Lung (tissue), 12 donors: ENCODE data around the gene ATAD3C. TPM values are rescaled to one million over a fixed set of nuclear protein-coding genes. Genes with fewer than 3 reads are reported as not detected.
"Not testable (repeated sequence)": the region's sequence is repeated elsewhere in the genome, so short reads cannot be mapped to it uniquely, and the experiment has no call there.

Experiments
- ATAC-seq: fragments of 200-7000 bp; cut with Tn5 transposase; one replicate; pipeline ENCODE4 v1.9.1; 2020; ENCODE audit warnings: moderate number of reproducible peaks; ENCODE audit not compliant: insufficient read depth, low FRiP score
- DNase-seq, 3 donors: peaks; one replicate each; pipeline ENCODE4 v3.0.0-alpha.2; 2013 to 2017
- H3K27ac ChIP-seq, 2 donors: one replicate each; pipeline ENCODE4 v1.5.1; 2013; ENCODE audit warnings: mild to moderate bottlenecking in 2 of 2, moderate library complexity in 2 of 2, control low read depth in 1 of 2, inconsistent platforms in 1 of 2, low read depth in 1 of 2, low read length in 1 of 2
- H3K27me3 ChIP-seq, 3 donors: one replicate each; pipeline ENCODE4 v1.5.1; 2013; ENCODE audit warnings: low read length in 2 of 3; ENCODE audit not compliant: control insufficient read depth in 3 of 3, insufficient read depth in 3 of 3
- H3K36me3 ChIP-seq, 4 donors: one replicate each; pipeline ENCODE4 v1.5.1; 2013; ENCODE audit warnings: low read length in 4 of 4, mild to moderate bottlenecking in 1 of 4, moderate library complexity in 1 of 4; ENCODE audit not compliant: control insufficient read depth in 4 of 4, insufficient read depth in 4 of 4
- H3K4me1 ChIP-seq, 5 donors: one replicate each; pipeline ENCODE4 v1.5.1; 2013; ENCODE audit warnings: low read length in 5 of 5, mild to moderate bottlenecking in 2 of 5, moderate library complexity in 1 of 5; ENCODE audit not compliant: control insufficient read depth in 5 of 5, insufficient read depth in 5 of 5
- H3K4me3 ChIP-seq: one replicate; pipeline ENCODE4 v1.5.1; 2013; ENCODE audit warnings: mild to moderate bottlenecking, control low read depth, moderate library complexity
- H3K9ac ChIP-seq, 2 donors: one replicate each; pipeline ENCODE4 v1.5.1; 2013; ENCODE audit warnings: low read length in 2 of 2, control low read depth in 1 of 2; ENCODE audit not compliant: insufficient read depth in 1 of 2
- H3K9me3 ChIP-seq, 4 donors: one replicate each; pipeline ENCODE4 v1.5.1; 2013; ENCODE audit warnings: low read length in 3 of 4, mild to moderate bottlenecking in 1 of 4, moderate library complexity in 1 of 4; ENCODE audit not compliant: control insufficient read depth in 4 of 4, insufficient read depth in 3 of 4
- WGBS, 2 donors: extraction: QIAGEN DNeasy Blood & Tissue Kit; methylation state at CpG; one replicate each; pipeline ENCODE4 v1.1.7; 2013; 5-methylcytosine and 5-hydroxymethylcytosine counted together
- polyA plus RNA-seq, 2 donors: library from polyadenylated mRNA; stranded (reverse); fragments of 200-250 nt; gene quantifications; one replicate each; pipeline ENCODE4 v1.2.1, GENCODE V29; 2013
- total RNA-seq, 2 donors: library from RNA; depleted of rRNA in 1 of 2; stranded (reverse); fragments of >200 nt in 1 of 2; gene quantifications; one replicate each; pipeline ENCODE4 v1.2.1, GENCODE V29; 2014 to 2021
- TF ChIP-seq, protein P1 (sequence below): IDR thresholded peaks from 2 replicates; pipeline ENCODE4 v1.5.1; 2012; ENCODE audit warnings: mild to moderate bottlenecking; ENCODE audit errors: control extremely low read depth, extremely low read depth
- donor health status: control.
- donor health status: control.
- donor health status: Bipolar disorder and iron deficiency.
- donor health status: healthy.
- donor health status: DM: yes; HTN: yes; CAD: no.

The ATAD3C gene
- total and polyA plus RNA-seq, 4 donors = 0.60 to 18.0 (median 14.8) TPM

DNA sequence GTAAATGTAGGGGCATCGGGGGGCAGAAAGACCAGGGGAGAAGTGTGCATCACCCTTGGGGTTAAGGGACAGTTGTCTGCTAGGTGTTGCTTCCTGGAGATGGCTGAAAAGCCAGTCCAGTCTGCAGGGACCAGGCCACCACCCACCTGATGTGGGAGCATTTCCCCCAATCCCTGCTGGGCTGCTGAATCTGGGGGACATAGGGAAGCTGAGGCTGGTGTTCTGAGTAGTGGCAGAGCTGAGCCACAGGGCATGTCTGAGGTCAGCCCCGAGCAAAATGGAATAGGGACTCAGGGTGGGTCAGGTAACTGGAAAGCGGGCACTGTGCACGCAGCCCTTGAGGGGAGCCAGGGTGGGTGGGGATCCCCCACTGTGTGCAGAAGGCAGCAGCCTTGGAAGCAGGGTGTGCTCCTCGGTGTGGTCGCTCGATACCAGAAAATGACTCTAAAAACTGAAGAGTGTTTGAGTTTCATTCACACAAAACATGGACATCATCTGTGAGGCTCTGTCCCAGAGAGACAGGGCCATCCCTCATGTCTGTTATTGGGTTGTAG is 48.0 kb upstream of the ATAD3C start:
- Histone ChIP-seq H3K27ac (no peak overlapping the region), H3K9ac (no peak overlapping the region), H3K27me3 (no peaks in the 10 kb centered on the region), H3K36me3 (peaks cover 9 to 43% (median 27%) of the 10 kb centered on the region in 4 donors), H3K9me3 (no peaks in the 10 kb centered on the region), H3K4me1 (peaks cover 13 to 37% (median 23%) of the 10 kb centered on the region in 5 donors), H3K4me3 (no peak overlapping the region)
- ATAC-seq (no peak), DNase-seq (no peak)
- TF ChIP-seq, protein P1, sequence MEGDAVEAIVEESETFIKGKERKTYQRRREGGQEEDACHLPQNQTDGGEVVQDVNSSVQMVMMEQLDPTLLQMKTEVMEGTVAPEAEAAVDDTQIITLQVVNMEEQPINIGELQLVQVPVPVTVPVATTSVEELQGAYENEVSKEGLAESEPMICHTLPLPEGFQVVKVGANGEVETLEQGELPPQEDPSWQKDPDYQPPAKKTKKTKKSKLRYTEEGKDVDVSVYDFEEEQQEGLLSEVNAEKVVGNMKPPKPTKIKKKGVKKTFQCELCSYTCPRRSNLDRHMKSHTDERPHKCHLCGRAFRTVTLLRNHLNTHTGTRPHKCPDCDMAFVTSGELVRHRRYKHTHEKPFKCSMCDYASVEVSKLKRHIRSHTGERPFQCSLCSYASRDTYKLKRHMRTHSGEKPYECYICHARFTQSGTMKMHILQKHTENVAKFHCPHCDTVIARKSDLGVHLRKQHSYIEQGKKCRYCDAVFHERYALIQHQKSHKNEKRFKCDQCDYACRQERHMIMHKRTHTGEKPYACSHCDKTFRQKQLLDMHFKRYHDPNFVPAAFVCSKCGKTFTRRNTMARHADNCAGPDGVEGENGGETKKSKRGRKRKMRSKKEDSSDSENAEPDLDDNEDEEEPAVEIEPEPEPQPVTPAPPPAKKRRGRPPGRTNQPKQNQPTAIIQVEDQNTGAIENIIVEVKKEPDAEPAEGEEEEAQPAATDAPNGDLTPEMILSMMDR = no peak
- 89 to 90% methylated on average over 7 of the region's 7 CpGs for WGBS, 2 donors

GRCh38 chr1:1402072-1402900 is 47.2 kb upstream of the ATAD3C start:
- Histone ChIP-seq H3K27ac (no peak overlapping the region), H3K27me3 (no peaks in the 10 kb centered on the region), H3K4me1 (peaks cover 13 to 37% (median 23%) of the 10 kb centered on the region in 5 donors), H3K9ac (no peak overlapping the region), H3K9me3 (no peaks in the 10 kb centered on the region), H3K4me3 (no peak overlapping the region), H3K36me3 (peaks cover 7 to 39% (median 22%) of the 10 kb centered on the region in 4 donors)
- no peak for ATAC-seq
- TF ChIP-seq, protein P1 = no peak
- peak in 1 of 3 donors; percentile 19 for DNase-seq
- 78 to 84% methylated on average over 20 of the region's 20 CpGs for WGBS, 2 donors

GRCh38 chr1:1402901-1403392 is 46.5 kb upstream of the ATAD3C start:
- H3K4me1 ChIP-seq = peaks cover 12 to 33% (median 18%) of the 10 kb centered on the region in 5 donors
- 91 to 92% methylated on average over 9 of the region's 9 CpGs for WGBS, 2 donors
- peaks cover 6 to 33% (median 19%) of the 10 kb centered on the region in 4 donors for H3K36me3 ChIP-seq
- not testable (repeated sequence) for ATAC-seq, H3K9me3 ChIP-seq, H3K9ac ChIP-seq, H3K27me3 ChIP-seq, H3K27ac ChIP-seq, H3K4me3 ChIP-seq, DNase-seq

DNA sequence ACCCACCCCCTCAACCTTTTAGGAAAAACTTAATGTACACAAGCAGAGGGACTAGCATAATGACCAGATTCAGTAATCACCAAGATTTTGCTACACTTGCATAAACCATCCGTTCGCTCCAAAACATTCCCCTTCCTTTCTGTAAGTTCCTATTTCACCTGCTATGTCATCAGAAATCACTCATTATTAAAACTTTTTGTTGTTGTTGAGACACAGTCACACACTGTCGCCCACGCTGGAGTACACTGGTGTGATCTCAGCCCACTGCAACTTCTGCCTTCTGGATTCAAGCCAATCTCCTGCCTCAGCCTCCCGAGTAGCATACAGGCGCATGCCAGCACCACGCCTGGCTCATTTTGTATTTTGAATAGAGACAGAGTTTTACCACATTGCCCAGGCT is 45.8 kb upstream of the ATAD3C start:
- Histone ChIP-seq H3K4me1 (peaks cover 14 to 34% (median 19%) of the 10 kb centered on the region in 5 donors), H3K9me3 (no peaks in the 10 kb centered on the region), H3K9ac (no peak overlapping the region), H3K4me3 (no peak overlapping the region), H3K27me3 (no peaks in the 10 kb centered on the region), H3K27ac (no peak overlapping the region), H3K36me3 (peaks cover 6 to 33% (median 17%) of the 10 kb centered on the region in 4 donors)
- WGBS, 2 donors = 85 to 86% methylated on average over 7 of the region's 7 CpGs
- ATAC-seq (no peak), DNase-seq (no peak)
- TF ChIP-seq, protein P1 = no peak
